Fibroblast of lung (primary cell): ENCODE measurements around the gene SLC4A1AP.

Experiments
- CTCF ChIP-seq, 2 donors: IDR thresholded peaks in 1 of 2; conservative IDR thresholded peaks in 1 of 2; 1 replicate in 1 of 2; 2 replicates in 1 of 2; pipeline ENCODE4 v1.5.1; 2011 to 2012; ENCODE audit warnings: low read length in 2 of 2, control low read depth in 1 of 2, inconsistent platforms in 1 of 2, low read depth in 1 of 2, mild to moderate bottlenecking in 1 of 2
- EZH2 ChIP-seq: IDR thresholded peaks from 2 replicates; pipeline ENCODE4 v1.5.1; 2012; ENCODE audit warnings: low read length, control low read depth, mild to moderate bottlenecking; ENCODE audit errors: missing control alignments

- TF ChIP-seq CTCF (conservative IDR thresholded peaks at IDR 0.05 in 1 of 2, IDR thresholded peaks at IDR 0.05 in 1 of 2; ENCODE audit: low read depth in 1 of 2, low read length in 2 of 2): no peak
- no peak for TF ChIP-seq EZH2
Measured at GRCh38 chr2:27685577-27685976, 21.9 kb downstream of the SLC4A1AP start.
